HCT116 (cell line): ENCODE measurements around the gene UBXN2A. TPM values are rescaled to one million over a fixed set of nuclear protein-coding genes. Genes with fewer than 3 reads are reported as not detected.

Source experiments
- ATAC-seq: fragments of 200-7000 bp; cut with Tn5 transposase; 2 replicates; pipeline ENCODE4 v1.9.1; 2020; ENCODE audit warnings: mild to moderate bottlenecking, moderate library complexity
- BruUV-seq: library from RNA; stranded (reverse); fragments of 400-500 nt; replicated peaks from 2 replicates; lab custom pipeline; 2021; lab: Mats Ljungman, UMichigan
- CTCF ChIA-PET: fragments of 300-600 bp; sonication (Branson Sonifier 250); formaldehyde crosslinking; loops from one replicate; lab custom pipeline; 2021; ENCODE audit warnings: antibody characterized with exemption; lab: Charles Lee
- POLR2A ChIA-PET: fragments of 300-600, 350-600 bp; sonication (Branson Sonifier 250); formaldehyde crosslinking; loops from one replicate; lab custom pipeline; 2021; ENCODE audit warnings: antibody characterized with exemption; lab: Charles Lee
- RAD21 ChIA-PET, 2 experiments: fragments of 300-600 bp; sonication (Branson Sonifier 250); formaldehyde crosslinking; loops; one replicate each; lab custom pipeline; 2023; ENCODE audit warnings: low total read pairs in 2 of 2; ENCODE audit not compliant: uncharacterized antibody in 2 of 2, unreplicated experiment in 2 of 2, low non-redundant PET in 1 of 2; lab: Charles Lee
- DNase-seq: peaks from one replicate; pipeline ENCODE4 v3.0.0-alpha.2; 2010; ENCODE audit warnings: low read depth, low spot score
- H2AFZ ChIP-seq: fragments of 200-600 bp; shearing (Covaris generic), sonication (generic); 2 replicates; pipeline ENCODE4 v1.6.1; 2017; ENCODE audit warnings: low read depth, mixed run types, mixed read lengths, antibody characterized with exemption, low read length; ENCODE audit not compliant: poor library complexity, severe bottlenecking
- H3K27ac ChIP-seq: 2 replicates; pipeline ENCODE4 v1.5.1; 2012; ENCODE audit warnings: low read depth, low read length
- H3K27me3 ChIP-seq: fragments of 200-600 bp; sonication (generic); 2 replicates; pipeline ENCODE4 v1.6.1; 2016; ENCODE audit warnings: mixed run types, low read length, mixed read lengths; ENCODE audit not compliant: insufficient read depth
- H3K36me3 ChIP-seq, 2 experiments: fragments of 200-500 bp in 1 of 2; fragments of 200-600 bp in 1 of 2; sonication (Bioruptor generic) in 1 of 2; sonication (generic) in 1 of 2; 2 replicates each; pipeline versions ENCODE4 v1.5.1 to v1.6.1; 2014 to 2016; ENCODE audit warnings: low read length in 2 of 2, inconsistent platforms in 1 of 2, mixed read lengths in 1 of 2, mixed run types in 1 of 2; ENCODE audit not compliant: insufficient read depth in 2 of 2, control insufficient read depth in 1 of 2
- H3K4me1 ChIP-seq, 2 experiments: fragments of 200-600 bp in 1 of 2; sonication (generic) in 1 of 2; 2 replicates each; pipeline versions ENCODE4 v1.5.1 to v1.6.1; 2012 to 2017; ENCODE audit warnings: low read length in 2 of 2, inconsistent platforms in 1 of 2, mild to moderate bottlenecking in 1 of 2, mixed read lengths in 1 of 2, mixed run types in 1 of 2, moderate library complexity in 1 of 2; ENCODE audit not compliant: insufficient read depth in 2 of 2, control insufficient read depth in 1 of 2
- H3K4me2 ChIP-seq: fragments of 200-600 bp; sonication (generic); 2 replicates; pipeline ENCODE4 v1.6.1; 2017; ENCODE audit warnings: mixed run types, low read length, mixed read lengths
- H3K4me3 ChIP-seq, 2 experiments: fragments of 200-600 bp in 1 of 2; sonication (generic) in 1 of 2; replicated peaks in 1 of 2; 2 replicates each; pipeline ENCODE4 v1.5.1; 2011 to 2016; ENCODE audit warnings: low read length in 2 of 2, control low read depth in 1 of 2, low read depth in 1 of 2, mild to moderate bottlenecking in 1 of 2, mixed read lengths in 1 of 2, mixed run types in 1 of 2
- H3K79me2 ChIP-seq: fragments of 200-600 bp; sonication (generic); 2 replicates; pipeline ENCODE4 v1.6.1; 2017; ENCODE audit warnings: mild to moderate bottlenecking, mixed run types, low read length, moderate library complexity, mixed read lengths; ENCODE audit not compliant: insufficient read depth
- H3K9ac ChIP-seq: fragments of 200-600 bp; sonication (generic); 2 replicates; pipeline ENCODE4 v1.6.1; 2016; ENCODE audit warnings: low read length, mixed read lengths
- H3K9me2 ChIP-seq: fragments of 200-600 bp; sonication (generic), shearing (Covaris generic); 2 replicates; pipeline ENCODE4 v1.6.1; 2017; ENCODE audit warnings: mixed run types, mild to moderate bottlenecking, moderate library complexity; ENCODE audit not compliant: insufficient read depth
- H3K9me3 ChIP-seq, 2 experiments: fragments of 200-500 bp in 1 of 2; fragments of 200-600 bp in 1 of 2; sonication (Bioruptor generic) in 1 of 2; sonication (generic) in 1 of 2; 2 replicates each; pipeline ENCODE4 v1.6.1; 2014 to 2017; ENCODE audit warnings: low read length in 2 of 2, mixed read lengths in 2 of 2, inconsistent platforms in 1 of 2, low read depth in 1 of 2, mild to moderate bottlenecking in 1 of 2, mixed run types in 1 of 2, moderate library complexity in 1 of 2; ENCODE audit not compliant: control insufficient read depth in 1 of 2, insufficient read depth in 1 of 2
- H4K20me1 ChIP-seq: fragments of 200-600 bp; sonication (generic), shearing (Covaris generic); 2 replicates; pipeline ENCODE4 v1.6.1; 2017; ENCODE audit warnings: mixed run types, mild to moderate bottlenecking, moderate library complexity; ENCODE audit not compliant: insufficient read depth
- ATF3 ChIP-seq: IDR thresholded peaks from 2 replicates; pipeline ENCODE4 v1.6.1; 2012
- CBX3 ChIP-seq: IDR thresholded peaks from 2 replicates; pipeline ENCODE4 v1.6.1; 2012; ENCODE audit warnings: low read depth
- CEBPB ChIP-seq: IDR thresholded peaks from 2 replicates; pipeline ENCODE4 v1.6.1; 2012; ENCODE audit warnings: low read depth
- CTCF ChIP-seq, 3 experiments: fragments of 200-600 bp in 1 of 3; sonication (generic) in 1 of 3; IDR thresholded peaks in 2 of 3; conservative IDR thresholded peaks in 1 of 3; 2 replicates each; pipeline ENCODE4 v1.5.1; 2012 to 2017; ENCODE audit warnings: low read depth in 2 of 3, low read length in 2 of 3, antibody characterized with exemption in 1 of 3, borderline replicate concordance in 1 of 3, control low read depth in 1 of 3, mild to moderate bottlenecking in 1 of 3, mixed read lengths in 1 of 3, mixed run types in 1 of 3, moderate library complexity in 1 of 3; ENCODE audit not compliant: insufficient read depth in 1 of 3
- ELF1 ChIP-seq: IDR thresholded peaks from 2 replicates; pipeline ENCODE4 v1.6.1; 2012; ENCODE audit warnings: low read depth, borderline replicate concordance
- EZH2 ChIP-seq: fragments of 200-600 bp; sonication (generic); IDR thresholded peaks from 2 replicates; pipeline ENCODE4 v1.6.1; 2017; ENCODE audit warnings: antibody characterized with exemption, mixed run types
- EZH2phosphoT487 ChIP-seq: fragments of 200-600 bp; IDR thresholded peaks from 2 replicates; pipeline ENCODE4 v1.6.1; 2018; ENCODE audit warnings: antibody characterized with exemption, borderline replicate concordance
- FOSL1 ChIP-seq: IDR thresholded peaks from 2 replicates; pipeline ENCODE4 v1.6.1; 2012; ENCODE audit warnings: low read depth
- JUND ChIP-seq: IDR thresholded peaks from 2 replicates; pipeline ENCODE4 v1.6.1; 2012
- POLR2A ChIP-seq: IDR thresholded peaks from 2 replicates; pipeline ENCODE4 v1.7.0; 2011; ENCODE audit warnings: borderline replicate concordance; ENCODE audit not compliant: insufficient read depth, insufficient read length; ENCODE audit errors: extremely low read depth
- POLR2AphosphoS5 ChIP-seq: IDR thresholded peaks from 2 replicates; pipeline ENCODE4 v1.6.1; 2011; ENCODE audit warnings: mild to moderate bottlenecking, low read depth, low read length, moderate library complexity
- RAD21 ChIP-seq: IDR thresholded peaks from 2 replicates; pipeline ENCODE4 v1.6.1; 2012; ENCODE audit warnings: low read depth, mild to moderate bottlenecking
- REST ChIP-seq: IDR thresholded peaks from 2 replicates; pipeline ENCODE4 v1.6.1; 2012; ENCODE audit warnings: low read depth
- SIN3A ChIP-seq: IDR thresholded peaks from 2 replicates; pipeline ENCODE4 v1.6.1; 2012; ENCODE audit warnings: low read depth
- SP1 ChIP-seq: IDR thresholded peaks from 2 replicates; pipeline ENCODE4 v1.6.1; 2012; ENCODE audit warnings: low read depth
- TCF7L2 ChIP-seq: IDR thresholded peaks from 2 replicates; pipeline ENCODE4 v1.7.0; 2011; ENCODE audit warnings: borderline replicate concordance, inconsistent platforms; ENCODE audit not compliant: insufficient read depth, insufficient read length; ENCODE audit errors: extremely low read depth
- YY1 ChIP-seq: IDR thresholded peaks from 2 replicates; pipeline ENCODE4 v1.6.1; 2011; ENCODE audit warnings: low read length, low read depth, moderate library complexity, mild to moderate bottlenecking; ENCODE audit not compliant: insufficient replicate concordance; ENCODE audit errors: extremely low read depth
- ZBTB33 ChIP-seq: IDR thresholded peaks from 2 replicates; pipeline ENCODE4 v1.6.1; 2011; ENCODE audit warnings: mild to moderate bottlenecking, low read length, moderate library complexity; ENCODE audit not compliant: insufficient replicate concordance; ENCODE audit errors: extremely low read depth
- ZFX ChIP-seq: fragments of 450-650 bp; IDR thresholded peaks from 2 replicates; pipeline ENCODE4 v1.6.1; 2017
- ZNF274 ChIP-seq: fragments of 200-500 bp; sonication (Bioruptor generic); IDR thresholded peaks from 2 replicates; pipeline ENCODE4 v1.6.1; 2014; ENCODE audit warnings: mild to moderate bottlenecking, low read depth, low read length, inconsistent platforms
- intact Hi-C: fragments of 100-400 bp; cut with micrococcal nuclease; formaldehyde crosslinking; loops from 2 replicates; pipeline ENCODE4 v1.10.0; 2022
- total RNA-seq: library from RNA; stranded (reverse); gene quantifications from one replicate; pipeline ENCODE4 v1.2.1, GENCODE V29; 2021; ENCODE audit not compliant: unreplicated experiment

UBXN2A gene
- total RNA-seq, 1 experiment from 2014 or later: 14.1 TPM

- Histone ChIP-seq H4K20me1 (no peaks in the 10 kb centered on the region), H3K4me3 (no peak overlapping the region), H3K79me2 (no peaks in the 10 kb centered on the region), H2AFZ (no peak overlapping the region), H3K27ac (no peak overlapping the region), H3K36me3 (peaks cover 19 to 20% of the 10 kb centered on the region in 2 experiments), H3K4me1 (peaks cover 0 to 1% of the 10 kb centered on the region in 2 experiments; a peak in 1 of 4 replicates), H3K9me2 (no peaks in the 10 kb centered on the region), H3K27me3 (no peaks in the 10 kb centered on the region), H3K9ac (no peak overlapping the region), H3K4me2 (no peak overlapping the region), H3K9me3 (no peaks in the 10 kb centered on the region)
- TF ChIP-seq EZH2phosphoT487 (no peak), ELF1 (no peak), ZNF274 (no peak), POLR2AphosphoS5 (no peak), CTCF (IDR thresholded peaks at IDR 0.05 in 2 of 3, conservative IDR thresholded peaks at IDR 0.05 in 1 of 3; ENCODE audit: borderline replicate concordance in 1 of 3, insufficient read depth in 1 of 3, low read depth in 2 of 3, low read length in 2 of 3) (no peak), YY1 (no peak), POLR2A (no peak), SP1 (no peak), TCF7L2 (no peak), REST (no peak), ZBTB33 (no peak), ZFX (no peak), CEBPB (no peak), SIN3A (no peak), FOSL1 (no peak), EZH2 (no peak), RAD21 (no peak), JUND (no peak), ATF3 (no peak), CBX3 (no peak)
- DNase-seq: no peak
- no TSS peak for BruUV-seq
- POLR2A ChIA-PET: no interaction called here
- RAD21 ChIA-PET: no interaction called here
- intact Hi-C loops: no loop called here
- CTCF ChIA-PET: no interaction called here
- no peak for ATAC-seq
Measured at GRCh38 chr2:24026233-24026632, 86.0 kb downstream of the UBXN2A start.
